HL-60 (cell line): ENCODE results near the gene KIAA0232.

Experiments
- POLR2AphosphoS5 ChIP-seq: IDR thresholded peaks from 2 replicates; pipeline ENCODE4 v1.6.1; 2012; ENCODE audit warnings: low read depth
- TF ChIP-seq, protein P1 (sequence below): IDR thresholded peaks from one replicate; pipeline ENCODE4 v1.5.1; 2011; ENCODE audit warnings: low read length, control low read depth, inconsistent platforms; ENCODE audit not compliant: insufficient read depth

DNA sequence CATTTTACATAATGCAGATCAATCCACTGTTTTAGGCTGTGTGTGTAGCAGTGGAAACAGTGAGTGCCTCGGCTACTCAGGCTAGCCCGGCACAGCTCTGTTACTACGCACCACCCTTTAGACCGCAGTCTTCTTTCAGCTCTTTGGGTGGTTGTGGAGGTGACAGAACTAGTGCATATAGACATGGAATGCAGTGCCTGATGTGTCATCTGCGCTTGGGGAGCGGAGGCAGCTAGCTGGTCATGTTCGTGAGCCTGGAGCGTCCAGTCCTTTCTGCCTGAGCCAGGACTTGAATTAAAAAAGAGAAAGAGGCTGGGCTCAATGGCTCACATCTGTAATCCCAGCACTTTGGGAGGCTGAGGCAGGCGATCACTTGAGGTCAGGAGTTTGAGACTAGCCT is 131.9 kb downstream of the KIAA0232 start:
- no peak for TF ChIP-seq POLR2AphosphoS5
- TF ChIP-seq, protein P1, sequence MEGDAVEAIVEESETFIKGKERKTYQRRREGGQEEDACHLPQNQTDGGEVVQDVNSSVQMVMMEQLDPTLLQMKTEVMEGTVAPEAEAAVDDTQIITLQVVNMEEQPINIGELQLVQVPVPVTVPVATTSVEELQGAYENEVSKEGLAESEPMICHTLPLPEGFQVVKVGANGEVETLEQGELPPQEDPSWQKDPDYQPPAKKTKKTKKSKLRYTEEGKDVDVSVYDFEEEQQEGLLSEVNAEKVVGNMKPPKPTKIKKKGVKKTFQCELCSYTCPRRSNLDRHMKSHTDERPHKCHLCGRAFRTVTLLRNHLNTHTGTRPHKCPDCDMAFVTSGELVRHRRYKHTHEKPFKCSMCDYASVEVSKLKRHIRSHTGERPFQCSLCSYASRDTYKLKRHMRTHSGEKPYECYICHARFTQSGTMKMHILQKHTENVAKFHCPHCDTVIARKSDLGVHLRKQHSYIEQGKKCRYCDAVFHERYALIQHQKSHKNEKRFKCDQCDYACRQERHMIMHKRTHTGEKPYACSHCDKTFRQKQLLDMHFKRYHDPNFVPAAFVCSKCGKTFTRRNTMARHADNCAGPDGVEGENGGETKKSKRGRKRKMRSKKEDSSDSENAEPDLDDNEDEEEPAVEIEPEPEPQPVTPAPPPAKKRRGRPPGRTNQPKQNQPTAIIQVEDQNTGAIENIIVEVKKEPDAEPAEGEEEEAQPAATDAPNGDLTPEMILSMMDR, result no peak
